HG03565 (cell line): ENCODE measurements around the gene HHIPL1.
"Not testable (repeated sequence)": the region's sequence is repeated elsewhere in the genome, so short reads cannot be mapped to it uniquely, and the experiment has no call there.

Source experiments
- ATAC-seq: cut with Tn5 transposase; IDR thresholded peaks from one replicate; pipeline ENCODE4 v1.9.1; 2021; ENCODE audit warnings: mild to moderate bottlenecking, moderate library complexity; ENCODE audit not compliant: unreplicated experiment

The HHIPL1 gene

DNA sequence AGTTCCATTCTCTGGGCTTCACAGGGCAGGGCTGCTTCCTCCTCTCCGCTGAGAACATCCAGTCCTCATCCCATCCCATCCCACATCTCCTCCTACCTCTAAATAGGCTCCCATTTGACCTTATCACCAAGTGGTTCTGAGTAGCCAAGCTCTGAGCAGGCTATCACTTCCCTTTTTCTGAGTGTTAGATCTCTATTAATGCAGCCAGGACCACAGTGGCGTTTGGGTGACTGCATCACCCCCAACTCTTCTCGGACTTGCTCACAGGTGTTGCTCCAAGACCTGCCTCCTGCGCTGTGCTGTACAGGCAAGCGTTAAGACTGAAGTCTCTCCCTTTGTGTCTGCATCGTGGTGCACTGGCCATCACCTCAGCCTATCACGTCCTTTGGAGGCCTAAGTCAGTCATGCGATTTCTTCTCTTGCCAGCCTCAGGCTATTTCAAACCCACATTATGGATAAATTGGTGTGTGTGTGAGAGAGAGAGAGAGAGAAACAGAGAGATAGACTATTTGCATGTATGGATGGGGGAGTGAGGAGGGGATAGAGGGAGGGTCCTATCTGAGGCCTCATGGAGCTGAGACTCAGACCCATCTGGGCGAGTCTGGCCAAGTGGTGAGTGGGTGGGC is 12.4 kb upstream of the HHIPL1 start:
- no peak for ATAC-seq

DNA sequence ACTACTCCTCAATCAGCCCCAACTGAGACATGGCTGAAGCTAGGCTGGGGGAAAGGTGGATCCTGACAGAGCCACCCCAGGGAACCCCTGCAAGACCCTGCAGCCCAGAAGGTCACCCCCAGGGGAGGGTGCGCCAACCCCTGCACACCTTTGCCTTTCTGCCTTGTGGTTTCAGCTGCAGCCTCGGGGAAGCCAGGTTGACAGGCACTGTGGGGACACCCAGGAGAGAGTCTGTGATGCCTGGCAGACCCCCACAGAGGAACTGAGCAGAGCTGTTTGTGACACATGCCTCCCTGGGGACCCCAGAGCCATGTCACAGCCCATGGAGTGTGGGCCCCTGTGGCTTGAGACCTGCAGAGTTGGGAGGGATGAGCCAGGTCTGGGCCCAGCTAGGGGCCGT is 11.8 kb upstream of the HHIPL1 start:
- no peak for ATAC-seq

DNA sequence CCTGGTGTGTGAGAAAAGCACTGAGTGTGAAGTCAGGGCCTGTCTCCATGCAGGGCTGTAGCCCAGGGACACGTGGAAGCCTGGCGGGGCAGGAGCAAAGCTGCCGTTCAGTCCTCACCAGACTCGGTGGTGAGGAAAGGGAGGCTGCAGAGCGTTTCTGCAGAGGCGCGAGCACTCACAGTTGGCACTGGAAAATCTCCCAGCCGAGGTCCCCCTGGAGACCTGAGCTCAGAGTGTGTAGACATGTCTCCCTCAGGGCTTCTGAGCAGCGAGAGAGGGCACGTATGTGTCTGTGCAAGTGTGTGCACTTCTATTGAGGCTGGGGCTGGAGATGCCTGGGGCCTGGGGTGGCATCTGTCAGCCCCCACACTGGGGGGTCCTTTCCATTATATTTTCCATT is 11.0 kb upstream of the HHIPL1 start:
- no peak for ATAC-seq

DNA sequence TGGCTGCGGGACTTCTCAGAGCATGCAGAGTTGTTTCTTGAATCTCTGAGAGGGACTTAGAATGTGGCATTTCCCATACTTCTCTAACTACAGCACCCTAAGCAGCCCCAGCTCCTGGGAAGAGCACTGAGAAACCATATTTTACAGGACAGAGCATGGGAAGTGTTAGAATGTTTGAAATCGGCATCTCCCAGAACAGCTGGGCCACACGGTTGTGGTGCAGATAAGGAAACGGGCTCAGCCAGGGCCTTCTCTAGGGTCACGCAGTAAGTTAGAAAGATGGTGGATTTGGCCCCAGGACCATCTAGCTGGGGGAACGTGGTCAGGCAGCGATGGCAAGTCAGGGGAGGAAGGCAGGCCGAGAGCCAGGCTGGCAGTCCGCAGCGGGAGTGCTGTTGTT is 10.5 kb upstream of the HHIPL1 start:
- ATAC-seq = no peak

DNA sequence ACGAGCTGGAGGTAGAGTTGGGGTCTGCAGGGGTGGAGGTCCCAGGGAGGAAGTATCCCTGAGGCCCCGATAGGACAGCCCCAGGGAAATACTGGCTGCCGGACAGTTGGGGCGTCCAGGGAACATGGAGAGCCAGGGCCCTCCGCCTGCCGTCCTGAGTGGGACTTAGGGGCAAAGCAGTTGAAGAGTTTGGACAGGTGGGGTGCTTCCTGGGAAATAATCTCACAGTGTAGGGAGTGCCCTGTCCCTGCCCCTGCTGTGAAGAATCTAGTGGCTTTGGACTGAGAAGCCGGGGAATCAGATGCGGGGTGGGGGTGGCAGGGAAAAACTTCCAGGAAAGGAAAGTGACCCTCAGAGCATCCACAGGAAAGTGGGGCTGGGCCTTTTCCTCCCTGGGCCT is 9.8 kb upstream of the HHIPL1 start:
- ATAC-seq = no peak

DNA sequence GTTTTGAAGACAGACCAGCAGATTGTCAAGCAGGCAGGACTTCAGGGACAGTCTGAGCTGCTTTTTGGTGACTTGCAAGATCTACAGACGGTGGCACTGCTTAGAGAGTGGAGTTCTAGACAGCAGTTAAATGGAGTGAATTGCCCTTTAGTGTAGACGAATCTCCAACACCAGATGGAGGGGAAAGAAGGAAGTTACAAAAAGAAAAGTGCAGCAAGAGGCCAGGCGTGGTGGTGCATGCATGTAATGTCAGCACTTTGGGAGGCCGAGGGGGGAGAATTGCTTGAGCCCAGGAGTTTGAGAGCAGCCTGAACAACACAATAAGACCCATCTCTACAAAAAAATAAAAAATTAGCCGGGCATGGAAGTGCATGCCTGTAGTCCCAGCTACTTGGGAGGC is 8.4 kb upstream of the HHIPL1 start:
- ATAC-seq = no peak

DNA sequence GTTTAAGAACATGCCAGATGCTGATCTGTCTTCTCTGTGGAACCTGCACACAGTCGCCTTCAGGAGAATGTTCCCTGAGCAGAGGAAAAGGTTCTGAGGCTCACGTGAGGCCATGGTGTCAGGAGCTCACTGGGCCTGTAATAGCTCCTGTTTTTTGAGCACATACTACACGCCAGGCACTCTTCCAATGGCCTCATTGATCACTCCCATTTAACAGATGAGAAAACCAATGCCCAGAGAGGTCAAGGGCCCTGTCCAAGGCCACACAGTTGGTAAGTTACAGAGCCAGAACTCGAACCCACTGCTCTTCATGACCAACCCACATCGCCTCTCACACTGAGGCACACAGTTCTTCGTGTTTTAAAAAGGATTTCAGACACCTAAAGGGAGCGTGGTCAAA is 7.3 kb upstream of the HHIPL1 start:
- ATAC-seq = no peak

DNA sequence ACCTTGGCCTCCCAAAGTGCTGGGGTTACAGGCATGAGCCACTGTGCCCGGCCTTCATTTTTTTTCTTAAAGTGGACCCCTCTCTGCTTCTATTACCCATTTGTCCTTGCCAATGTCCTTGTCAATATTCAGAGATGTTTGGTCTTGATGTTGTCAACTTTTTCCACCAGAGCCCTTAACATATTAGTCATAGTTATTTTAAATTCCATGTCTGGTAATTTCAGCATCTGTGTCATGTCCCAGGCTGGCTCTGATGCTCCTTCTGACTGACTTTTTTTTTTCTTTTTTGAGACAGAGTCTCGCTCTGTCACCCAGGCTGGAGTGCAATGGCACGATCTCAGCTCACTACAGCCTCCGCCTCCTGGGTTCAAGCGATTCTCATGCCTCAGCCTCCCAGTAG is 2.2 kb upstream of the HHIPL1 start:
- not testable (repeated sequence) for ATAC-seq

DNA sequence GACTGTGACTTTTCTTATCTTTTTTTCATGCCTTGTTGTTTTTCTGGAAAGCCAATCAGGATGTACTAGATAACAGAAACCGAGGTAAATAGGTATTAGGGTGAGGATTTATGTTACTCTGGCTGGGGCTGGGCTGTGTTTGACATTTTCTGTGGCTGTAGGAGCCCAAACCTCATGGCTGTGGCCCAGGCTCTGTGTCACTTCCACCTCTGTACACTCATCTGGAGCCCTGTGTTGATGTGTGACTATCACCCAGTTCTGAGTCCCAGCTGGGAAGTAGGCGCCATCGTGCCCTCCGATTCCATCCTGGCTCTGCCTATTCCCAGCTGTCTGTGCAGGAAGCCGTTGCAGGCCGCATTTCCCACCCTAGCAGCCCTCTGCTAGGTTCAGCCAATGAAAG is 1.6 kb upstream of the HHIPL1 start:
- ATAC-seq = no peak

DNA sequence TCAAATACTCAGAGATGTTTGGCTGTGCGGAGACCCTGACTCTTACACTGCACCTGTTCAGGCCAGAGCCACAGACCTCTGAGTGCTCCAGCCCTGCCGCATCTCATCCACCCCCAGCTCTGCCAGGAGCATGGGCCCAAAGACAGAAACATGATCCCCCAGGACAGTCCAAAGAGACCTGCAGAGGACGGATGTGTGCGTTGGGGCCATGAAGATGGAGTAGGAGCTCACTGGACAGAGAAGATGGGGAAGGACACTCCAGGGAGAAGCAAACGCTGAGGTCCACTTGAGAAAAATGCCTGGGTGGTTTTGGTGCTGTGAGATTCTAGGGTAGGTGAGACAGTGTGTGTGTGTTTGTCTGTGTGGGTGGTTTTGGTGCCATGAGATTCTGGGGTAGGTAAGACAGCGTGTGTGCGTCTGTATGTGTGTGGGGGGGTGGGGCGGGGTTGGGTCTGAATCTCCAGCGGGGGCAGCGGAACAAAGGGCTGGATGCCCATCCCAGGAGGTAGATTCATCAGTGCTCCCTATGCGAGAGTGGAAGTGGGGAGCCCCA is 818 bp upstream of the HHIPL1 start:
- ATAC-seq = no peak

DNA sequence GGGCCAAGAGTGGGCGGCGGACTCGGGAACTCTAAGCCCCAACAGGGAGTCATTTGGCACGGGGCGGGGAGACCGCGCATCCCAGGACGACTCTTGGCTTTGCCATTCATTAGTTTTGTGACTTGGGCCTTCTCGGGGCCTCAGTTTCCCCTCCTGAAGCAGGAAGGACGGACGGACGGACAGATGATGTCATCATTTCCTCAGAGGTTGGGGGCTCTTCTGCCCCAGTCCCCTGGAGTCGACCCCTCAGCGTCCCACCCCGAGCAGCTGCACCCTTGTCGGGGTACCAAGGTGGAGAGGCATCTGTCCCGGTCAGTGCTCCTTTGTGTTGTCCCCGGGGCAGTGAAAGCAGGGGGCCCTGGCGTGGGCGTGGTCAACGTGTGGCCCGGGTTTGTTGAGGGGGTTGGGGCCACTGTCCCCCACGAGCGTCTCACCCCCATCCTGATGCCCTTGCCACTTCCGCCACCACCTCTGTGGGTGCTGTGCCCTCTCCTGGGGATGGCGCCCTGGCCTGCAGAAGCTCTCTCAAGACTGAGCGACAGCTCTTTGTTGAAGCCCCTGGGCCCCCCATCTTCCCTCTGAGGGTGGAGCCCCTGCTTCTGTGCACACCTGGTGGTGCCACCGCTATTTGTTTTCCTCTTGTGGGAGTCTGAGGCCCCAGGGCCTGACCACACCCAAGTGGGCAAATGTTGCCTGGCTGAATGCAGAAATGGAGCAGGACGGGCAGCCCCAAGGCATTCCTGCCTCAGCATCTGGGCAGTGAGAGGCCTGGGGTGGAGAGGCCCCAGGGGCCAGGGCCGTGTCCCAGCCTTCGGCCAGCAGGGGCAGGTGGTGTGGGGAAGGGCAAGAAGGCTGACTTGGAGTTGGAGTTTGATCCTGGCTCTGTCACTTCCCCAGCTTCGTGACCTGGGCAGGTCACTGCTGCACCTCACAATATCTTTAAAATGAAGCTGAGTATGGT is 896 bp downstream of the HHIPL1 start:
- ATAC-seq = no peak

DNA sequence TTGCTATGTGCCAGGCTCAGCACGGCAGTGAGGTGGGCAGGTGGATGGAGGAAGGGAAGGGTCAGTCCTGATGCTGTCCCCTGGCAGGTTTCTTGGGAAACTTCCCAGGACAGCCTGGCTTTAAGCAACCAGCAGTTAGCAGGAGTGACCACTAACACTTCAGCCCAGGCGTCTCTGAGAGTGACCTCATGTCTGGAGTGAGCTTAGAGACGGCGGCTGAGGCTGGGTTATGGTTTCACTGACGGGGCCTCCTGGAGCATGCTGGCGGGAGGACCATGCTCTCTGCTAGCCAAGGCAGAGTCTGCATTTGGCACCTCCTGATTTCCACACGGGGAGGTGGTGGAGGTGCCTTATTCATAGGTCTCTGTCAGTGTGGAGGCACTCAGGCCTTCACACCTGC is 2.5 kb downstream of the HHIPL1 start:
- ATAC-seq = no peak

DNA sequence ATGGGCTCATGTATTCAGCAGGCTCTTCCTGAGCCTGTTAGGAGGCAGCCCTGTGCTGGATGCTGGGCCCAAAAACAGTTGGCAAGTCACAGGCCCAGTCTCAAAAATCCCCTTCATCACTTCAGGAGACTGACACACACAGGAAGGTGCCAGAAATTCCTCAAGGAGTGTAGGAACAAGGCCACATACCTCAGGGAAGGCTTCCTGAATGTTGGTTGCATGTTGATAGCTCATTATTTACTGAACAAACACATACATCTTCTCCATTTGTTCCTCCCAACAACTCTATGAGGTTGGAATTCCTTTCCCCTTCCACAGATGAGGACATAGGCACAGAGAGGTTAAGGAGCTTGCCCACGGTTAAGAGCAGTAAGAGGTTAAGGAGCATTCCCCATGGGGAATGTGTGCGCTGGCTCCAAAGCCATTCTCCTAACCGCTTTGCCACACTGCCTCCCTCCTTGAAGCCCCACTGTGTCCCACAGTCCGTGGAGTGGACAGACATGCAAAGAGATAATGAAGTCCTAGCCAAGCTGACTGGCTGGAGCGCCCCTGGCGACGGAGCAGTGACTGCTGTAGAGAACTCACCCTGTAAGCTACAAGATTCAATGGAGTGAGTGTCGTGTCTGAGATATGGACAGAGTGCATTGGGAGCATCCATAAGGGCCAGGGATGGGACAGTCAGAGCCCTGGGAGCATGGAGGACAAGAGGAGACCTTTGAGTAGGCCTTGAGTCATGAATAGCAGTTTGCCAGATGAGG is 3.3 kb downstream of the HHIPL1 start:
- no peak for ATAC-seq

DNA sequence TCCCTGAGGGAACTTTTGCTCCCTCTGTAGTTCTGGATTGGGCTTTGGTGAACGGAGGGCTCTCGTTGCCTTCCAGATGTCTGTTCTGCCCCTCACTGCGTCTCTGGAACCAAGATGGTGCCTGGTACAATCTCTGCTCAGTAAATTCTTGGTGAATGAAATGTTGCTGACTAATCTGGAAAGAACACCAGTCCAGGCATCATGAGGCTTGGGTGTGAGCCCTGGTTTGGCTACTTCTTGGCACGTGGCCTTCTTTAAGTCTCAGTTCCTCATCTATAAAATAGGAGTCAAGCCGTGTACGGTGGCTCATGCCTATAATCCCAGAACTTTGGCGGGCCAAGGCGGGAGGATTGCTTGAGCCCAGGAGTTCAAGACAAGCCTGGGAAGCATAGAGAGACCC is 4.3 kb downstream of the HHIPL1 start:
- no peak for ATAC-seq

DNA sequence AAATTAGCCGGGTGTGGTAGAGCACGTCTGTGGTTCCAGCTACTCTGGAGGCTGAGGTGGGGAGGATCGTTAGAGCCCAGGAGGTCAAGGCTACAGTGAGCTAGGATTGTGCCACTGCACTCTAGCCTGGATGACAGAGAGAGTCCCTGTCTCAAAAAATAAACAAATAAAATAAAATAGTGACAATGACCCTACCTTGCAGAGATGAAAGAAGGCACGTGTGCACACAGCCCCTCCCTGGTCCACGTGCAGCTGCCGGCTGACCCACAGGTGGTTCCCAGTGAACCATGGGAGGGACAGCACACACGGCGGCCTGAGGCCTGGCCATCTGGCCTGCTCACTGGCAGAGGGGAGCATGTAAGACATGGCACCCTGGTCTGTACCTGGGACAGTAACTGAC is 4.7 kb downstream of the HHIPL1 start:
- ATAC-seq = no peak

DNA sequence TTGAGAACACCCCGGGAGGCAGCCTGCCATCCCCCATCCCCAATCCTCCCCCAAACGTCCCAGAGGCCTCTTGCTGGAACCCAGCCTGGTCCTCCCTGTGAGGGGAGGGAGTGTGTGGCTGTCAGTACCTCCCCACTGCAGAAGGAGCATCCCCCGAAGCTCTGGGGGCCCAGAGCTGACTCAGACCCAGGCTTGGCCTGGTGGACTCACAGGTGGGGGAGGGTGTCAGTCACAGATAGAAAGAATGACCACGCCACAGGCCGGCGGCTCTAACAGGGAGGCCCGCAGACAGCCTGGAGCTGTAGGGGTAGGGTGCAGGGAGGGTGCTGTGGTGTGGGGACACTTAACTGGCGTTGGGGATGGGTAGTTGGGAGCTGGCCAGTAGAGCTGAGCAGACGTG is 5.3 kb downstream of the HHIPL1 start:
- ATAC-seq = no peak

DNA sequence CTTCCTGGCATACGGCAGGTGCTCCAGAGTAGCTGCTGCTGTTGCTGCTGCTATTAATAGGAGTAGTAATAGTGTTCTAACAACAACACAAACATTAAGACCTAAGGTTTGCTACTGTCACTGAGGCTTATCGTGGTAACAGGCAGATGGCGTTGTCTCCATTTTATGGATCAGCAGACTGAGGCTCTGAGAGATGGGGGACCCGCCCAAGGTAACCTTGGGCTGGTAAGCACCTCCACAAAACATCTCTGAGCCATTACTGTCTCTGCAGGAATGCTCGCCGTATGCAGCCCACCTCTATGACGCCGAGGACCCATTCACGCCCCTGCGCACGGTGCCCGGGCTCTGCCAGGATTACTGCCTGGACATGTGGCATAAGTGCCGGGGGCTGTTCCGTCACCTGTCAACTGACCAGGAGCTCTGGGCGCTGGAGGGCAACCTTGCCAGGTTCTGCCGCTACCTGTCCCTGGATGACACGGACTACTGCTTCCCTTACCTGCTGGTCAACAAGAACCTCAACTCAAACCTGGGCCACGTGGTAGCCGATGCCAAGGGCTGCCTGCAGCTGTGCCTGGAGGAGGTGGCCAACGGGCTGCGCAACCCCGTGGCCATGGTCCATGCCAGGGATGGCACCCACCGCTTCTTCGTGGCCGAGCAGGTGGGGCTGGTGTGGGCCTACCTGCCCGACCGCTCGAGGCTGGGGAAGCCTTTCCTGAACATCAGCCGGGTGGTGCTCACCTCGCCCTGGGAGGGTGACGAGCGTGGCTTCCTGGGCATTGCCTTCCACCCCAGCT is 7.2 kb downstream of the HHIPL1 start:
- no peak for ATAC-seq

DNA sequence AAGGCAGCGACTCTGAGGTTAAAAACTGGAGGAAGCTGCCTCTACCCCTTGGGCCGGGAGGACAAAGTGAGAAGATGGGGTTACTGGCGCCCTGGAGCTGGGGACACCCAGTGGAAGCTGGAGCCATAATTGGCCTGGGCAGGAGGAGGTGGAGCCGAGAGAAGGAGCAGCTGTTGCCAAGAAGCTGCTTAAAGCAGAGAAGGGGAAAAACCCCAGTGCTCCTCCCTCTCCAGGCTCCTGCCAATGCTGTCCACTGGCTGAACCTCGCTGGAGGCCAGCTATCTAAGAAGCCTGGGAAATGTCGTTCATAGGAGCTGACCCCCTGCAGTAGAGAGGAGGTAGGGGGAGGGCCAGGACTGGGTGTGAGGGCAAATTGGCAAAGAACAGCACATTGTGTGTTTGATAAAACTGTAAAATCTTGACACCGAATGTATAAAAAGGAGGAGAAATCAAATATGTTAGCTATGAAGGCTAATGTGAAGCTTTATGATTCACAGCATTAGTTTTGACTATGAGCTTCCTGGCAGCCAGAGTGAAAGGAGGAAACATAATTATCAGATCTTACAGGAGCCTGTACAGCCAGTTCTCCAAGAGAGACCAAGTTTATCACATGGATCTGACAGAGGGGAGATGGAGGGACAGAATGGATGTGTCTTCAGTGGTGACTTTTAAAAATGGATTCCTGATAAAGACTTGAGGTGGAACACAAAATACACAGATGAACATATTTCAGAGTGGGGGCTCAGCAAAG is 9.5 kb downstream of the HHIPL1 start:
- no peak for ATAC-seq

DNA sequence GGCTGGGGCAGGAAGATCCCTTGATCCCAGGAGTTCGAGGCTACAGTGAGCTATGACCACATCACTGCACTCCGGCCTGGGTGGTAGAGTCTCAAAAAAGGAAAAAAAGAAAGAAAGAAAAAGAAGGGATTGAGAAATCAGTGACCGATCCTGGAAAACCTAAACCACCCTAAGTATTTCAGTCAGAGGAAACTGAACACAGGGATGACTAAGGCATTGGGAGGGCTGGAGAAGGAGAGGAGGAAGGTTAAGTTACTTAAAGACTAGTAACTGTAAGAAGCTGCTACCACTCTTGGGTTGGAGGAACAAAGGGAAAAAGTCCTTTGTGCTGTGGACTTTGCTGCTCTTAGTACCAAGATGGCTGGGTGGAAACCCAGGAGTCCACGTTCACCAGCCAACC is 10.6 kb downstream of the HHIPL1 start:
- no peak for ATAC-seq

DNA sequence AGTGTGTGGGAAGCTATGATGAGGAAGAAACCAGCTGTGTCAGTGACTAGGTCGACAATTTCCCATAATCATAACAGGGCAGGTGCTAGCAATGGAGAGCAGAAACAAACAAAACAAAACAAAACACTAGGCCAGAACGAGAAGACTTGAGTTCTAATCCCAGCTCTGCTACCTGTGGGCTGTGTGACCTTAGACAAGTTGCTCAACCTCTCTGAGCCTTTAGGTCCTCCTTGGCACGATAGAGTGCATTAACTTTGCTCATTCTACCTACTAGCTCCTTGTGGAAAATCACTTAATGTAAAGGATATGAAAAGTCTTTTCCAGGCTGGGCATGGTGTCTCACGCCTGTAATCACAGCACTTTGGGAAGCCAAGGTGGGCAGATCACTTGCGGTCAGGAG is 11.2 kb downstream of the HHIPL1 start:
- ATAC-seq = no peak
